Left ventricle myocardium inferior (tissue), 1 donor: ENCODE measurements around the gene LHX5. TPM values are rescaled to one million over a fixed set of nuclear protein-coding genes. Genes with fewer than 3 reads are reported as not detected.

Experiments
- DNase-seq: peaks from one replicate; pipeline ENCODE4 v3.0.0-alpha.2; 2020
- H3K27ac ChIP-seq: fragments of 200-600 bp; replicated peaks from 2 replicates; pipeline ENCODE4 v1.8.0; 2021
- H3K27me3 ChIP-seq: fragments of 200-600 bp; 2 replicates; pipeline ENCODE4 v1.8.0; 2021; ENCODE audit warnings: low read depth
- H3K36me3 ChIP-seq: fragments of 200-600 bp; 2 replicates; pipeline ENCODE4 v1.8.0; 2021
- H3K4me1 ChIP-seq: fragments of 200-600 bp; 2 replicates; pipeline ENCODE4 v1.8.0; 2021
- H3K4me3 ChIP-seq: fragments of 200-600 bp; 2 replicates; pipeline ENCODE4 v1.8.0; 2021; ENCODE audit warnings: mild to moderate bottlenecking, moderate library complexity
- H3K9me3 ChIP-seq: fragments of 200-600 bp; replicated peaks from 2 replicates; pipeline ENCODE4 v1.8.0; 2021
- intact Hi-C: fragments of 100-400 bp; cut with micrococcal nuclease; formaldehyde crosslinking; loops from one replicate; pipeline ENCODE4 v1.11.0; 2022
- total RNA-seq: library from RNA; stranded (reverse); fragmentation: NEBNext Ultra II Directional; extraction: Animal tissue kit (Norgen Biotek cat#: 25700); gene quantifications from one replicate; pipeline ENCODE4 v1.2.1, GENCODE V29; 2021
- TF ChIP-seq, protein P1 (sequence below): fragments of 200-600 bp; IDR thresholded peaks from 2 replicates; pipeline ENCODE4 v1.8.0; 2021; ENCODE audit warnings: antibody characterized with exemption, mild to moderate bottlenecking, borderline replicate concordance
- donor health status: DM: no; HTN: yes; CAD: no; lungs with severe emphysema.

LHX5 gene
- total RNA-seq, 1 donor from 2014 or later: not detected

DNA sequence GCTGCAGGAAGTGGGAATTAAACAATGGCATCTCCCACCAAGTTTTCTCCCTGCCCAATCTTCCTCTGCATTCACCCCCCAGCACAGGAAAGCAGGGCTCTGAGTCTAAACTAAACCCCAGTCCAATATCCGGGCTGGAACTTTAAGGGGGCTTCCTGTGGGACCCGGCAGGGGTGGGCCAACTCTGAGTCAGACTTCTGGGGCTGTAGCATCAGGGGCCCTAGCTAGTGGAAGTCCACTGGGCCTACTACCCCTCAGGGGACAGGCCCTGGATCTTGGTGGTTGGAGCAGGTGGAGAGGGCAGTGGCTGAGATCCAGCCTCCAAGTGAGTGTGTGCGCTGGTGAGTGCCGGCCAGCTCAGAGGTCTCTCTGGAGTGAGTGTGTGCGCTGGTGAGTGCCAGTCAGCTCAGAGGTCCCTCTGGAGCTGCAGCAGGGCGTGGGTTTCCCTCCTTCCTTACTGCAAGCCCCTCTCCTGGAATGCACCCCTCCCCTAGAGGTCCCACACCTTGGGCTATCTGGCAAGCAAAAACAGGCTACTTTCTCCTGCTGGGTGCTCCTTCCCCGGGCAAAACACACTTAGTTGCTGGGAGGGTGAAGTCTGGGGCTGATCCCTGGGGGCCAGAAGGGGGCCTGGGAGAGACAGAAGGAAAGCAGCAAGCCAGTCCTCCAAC lies 5.6 kb upstream of the LHX5 start:
- H3K27ac ChIP-seq: no peak overlapping the region
- no peak overlapping the region for H3K4me3 ChIP-seq
- H3K27me3 ChIP-seq: peaks cover 98% of the 10 kb centered on the region
- H3K4me1 ChIP-seq: peaks cover 12% of the 10 kb centered on the region
- DNase-seq: no peak
- no peaks in the 10 kb centered on the region for H3K36me3 ChIP-seq
- intact Hi-C loops: no loop called here
- H3K9me3 ChIP-seq: no peaks in the 10 kb centered on the region
- TF ChIP-seq, protein P1, sequence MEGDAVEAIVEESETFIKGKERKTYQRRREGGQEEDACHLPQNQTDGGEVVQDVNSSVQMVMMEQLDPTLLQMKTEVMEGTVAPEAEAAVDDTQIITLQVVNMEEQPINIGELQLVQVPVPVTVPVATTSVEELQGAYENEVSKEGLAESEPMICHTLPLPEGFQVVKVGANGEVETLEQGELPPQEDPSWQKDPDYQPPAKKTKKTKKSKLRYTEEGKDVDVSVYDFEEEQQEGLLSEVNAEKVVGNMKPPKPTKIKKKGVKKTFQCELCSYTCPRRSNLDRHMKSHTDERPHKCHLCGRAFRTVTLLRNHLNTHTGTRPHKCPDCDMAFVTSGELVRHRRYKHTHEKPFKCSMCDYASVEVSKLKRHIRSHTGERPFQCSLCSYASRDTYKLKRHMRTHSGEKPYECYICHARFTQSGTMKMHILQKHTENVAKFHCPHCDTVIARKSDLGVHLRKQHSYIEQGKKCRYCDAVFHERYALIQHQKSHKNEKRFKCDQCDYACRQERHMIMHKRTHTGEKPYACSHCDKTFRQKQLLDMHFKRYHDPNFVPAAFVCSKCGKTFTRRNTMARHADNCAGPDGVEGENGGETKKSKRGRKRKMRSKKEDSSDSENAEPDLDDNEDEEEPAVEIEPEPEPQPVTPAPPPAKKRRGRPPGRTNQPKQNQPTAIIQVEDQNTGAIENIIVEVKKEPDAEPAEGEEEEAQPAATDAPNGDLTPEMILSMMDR: no peak

DNA sequence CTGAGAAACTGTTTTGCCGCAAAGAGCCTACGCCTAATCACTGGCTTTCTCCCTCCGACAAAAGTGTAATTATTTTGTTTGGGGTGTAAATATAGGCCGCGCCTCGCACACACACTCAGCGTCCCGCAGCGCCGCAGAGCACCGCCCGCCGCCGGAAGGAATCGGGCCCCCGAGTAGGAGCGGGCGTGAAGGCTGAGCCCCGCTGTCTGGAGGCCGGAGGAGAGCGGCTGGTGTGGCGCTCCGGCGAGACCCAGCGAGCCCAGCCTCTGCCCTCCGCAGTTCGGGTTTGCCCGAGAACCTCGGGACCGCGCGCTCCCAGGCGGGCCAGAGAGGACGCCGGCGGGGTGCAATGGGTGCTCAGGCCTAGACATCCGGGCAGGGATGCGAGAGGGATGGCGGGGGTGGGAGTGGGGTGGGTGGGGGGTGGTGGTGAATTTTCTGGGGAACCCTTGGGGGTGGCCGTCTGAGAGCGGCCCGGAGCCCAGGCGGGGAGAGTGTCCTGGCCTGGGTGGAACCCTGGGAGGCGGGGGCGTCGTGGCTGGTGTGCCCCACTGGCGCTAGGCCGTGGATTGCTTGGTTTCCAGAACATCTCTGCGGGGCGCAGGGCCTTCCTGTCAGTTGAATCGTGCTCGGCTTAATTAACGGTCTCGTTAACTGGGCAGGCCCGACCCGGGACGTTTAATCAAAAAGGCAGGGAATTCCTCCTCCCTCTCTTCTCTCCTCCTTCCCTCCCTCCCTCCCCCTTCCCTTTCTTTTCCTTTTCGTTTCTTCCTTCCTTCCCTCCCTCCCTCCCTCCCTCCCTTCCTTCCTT lies 4.7 kb upstream of the LHX5 start:
- no peak overlapping the region for H3K27ac ChIP-seq
- peaks cover 98% of the 10 kb centered on the region for H3K27me3 ChIP-seq
- H3K4me1 ChIP-seq: peaks cover 12% of the 10 kb centered on the region
- TF ChIP-seq, protein P1: no peak
- DNase-seq: no peak
- H3K9me3 ChIP-seq: no peaks in the 10 kb centered on the region
- intact Hi-C loops: no loop called here
- no peaks in the 10 kb centered on the region for H3K36me3 ChIP-seq
- H3K4me3 ChIP-seq: peak overlapping the region; percentile 42

DNA sequence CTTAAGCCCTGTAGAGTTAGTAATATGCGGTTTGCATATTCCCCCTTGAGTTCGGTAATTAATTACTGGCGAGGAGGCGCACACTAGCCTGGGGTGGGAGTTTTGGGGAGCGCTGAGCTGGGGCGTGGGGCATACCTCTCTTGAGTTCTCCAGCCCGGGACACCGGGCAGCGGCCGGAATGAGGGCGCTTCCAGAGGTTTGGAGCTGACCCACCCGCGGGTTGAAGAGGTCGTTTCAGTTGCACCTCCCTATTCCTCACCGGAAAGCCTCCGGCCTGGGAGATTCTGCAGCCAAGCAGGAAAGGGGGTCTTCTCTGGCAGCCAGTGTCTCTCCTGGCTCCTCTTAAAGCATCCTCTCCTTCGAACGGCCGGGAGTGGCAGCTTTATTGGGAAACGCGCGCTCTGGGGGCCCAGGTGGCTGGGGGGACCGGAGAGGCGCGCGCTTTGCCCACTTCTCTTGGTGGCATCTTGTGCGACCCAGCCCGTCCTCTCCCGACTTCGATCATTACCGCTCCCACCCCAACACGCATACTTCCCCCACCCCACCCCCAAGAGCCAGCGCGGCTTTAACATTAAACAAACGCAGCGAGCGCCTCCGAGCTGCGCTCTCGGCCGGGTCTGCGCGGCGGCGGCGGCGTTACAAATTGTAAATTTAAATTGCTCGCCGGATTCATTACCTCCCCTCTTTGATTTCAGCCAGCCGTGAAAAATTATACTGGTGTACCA lies 3.9 kb upstream of the LHX5 start:
- Histone ChIP-seq H3K27me3 (peaks cover 98% of the 10 kb centered on the region), H3K4me1 (peaks cover 12% of the 10 kb centered on the region), H3K9me3 (no peaks in the 10 kb centered on the region), H3K27ac (no peak overlapping the region), H3K36me3 (no peaks in the 10 kb centered on the region), H3K4me3 (peak overlapping the region; percentile 42)
- DNase-seq: no peak
- TF ChIP-seq, protein P1: no peak
- intact Hi-C loops: no loop called here

DNA sequence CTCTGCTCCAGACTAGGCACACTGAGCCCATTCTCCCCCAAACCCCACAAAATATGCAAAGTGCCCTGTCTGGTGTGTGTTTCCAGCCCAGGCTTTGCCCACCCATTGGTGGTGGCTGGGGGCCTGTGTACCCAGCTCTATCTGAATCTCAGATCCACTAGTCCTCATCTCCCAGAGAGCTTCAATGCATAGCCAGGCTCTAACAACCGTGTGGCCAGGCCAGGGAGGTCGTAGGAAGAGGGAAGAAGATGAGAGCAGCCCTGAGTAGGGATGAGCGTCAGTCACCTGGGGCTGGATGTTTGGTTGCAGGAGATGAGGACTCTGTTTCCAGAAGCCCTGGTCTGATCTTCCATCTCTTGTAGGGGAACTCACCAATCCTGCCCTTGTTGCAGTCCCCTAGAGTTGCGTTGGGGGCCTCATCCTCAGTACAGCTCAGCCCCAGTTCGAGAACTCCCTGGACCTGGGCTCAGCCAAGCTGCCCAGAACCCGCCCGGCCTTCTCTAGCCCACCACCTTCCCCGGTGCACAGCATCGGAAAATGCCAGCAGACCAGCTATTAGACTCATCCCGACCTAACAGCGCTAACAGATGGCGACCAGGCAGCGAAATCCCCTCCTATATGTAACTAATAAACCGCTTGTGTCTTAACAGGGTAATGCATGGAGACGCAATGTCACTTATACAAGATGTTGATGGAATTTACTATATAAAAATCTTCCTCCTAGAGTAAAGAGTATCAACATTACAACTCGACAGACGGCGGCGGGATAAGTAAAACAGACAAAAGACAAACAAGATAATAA lies 3.2 kb upstream of the LHX5 start:
- no peaks in the 10 kb centered on the region for H3K36me3 ChIP-seq
- no peak overlapping the region for H3K27ac ChIP-seq
- TF ChIP-seq, protein P1: no peak
- H3K4me3 ChIP-seq: no peak overlapping the region
- no peaks in the 10 kb centered on the region for H3K9me3 ChIP-seq
- intact Hi-C loops: no loop called here
- peaks cover 98% of the 10 kb centered on the region for H3K27me3 ChIP-seq
- H3K4me1 ChIP-seq: peaks cover 11% of the 10 kb centered on the region
- no peak for DNase-seq

DNA sequence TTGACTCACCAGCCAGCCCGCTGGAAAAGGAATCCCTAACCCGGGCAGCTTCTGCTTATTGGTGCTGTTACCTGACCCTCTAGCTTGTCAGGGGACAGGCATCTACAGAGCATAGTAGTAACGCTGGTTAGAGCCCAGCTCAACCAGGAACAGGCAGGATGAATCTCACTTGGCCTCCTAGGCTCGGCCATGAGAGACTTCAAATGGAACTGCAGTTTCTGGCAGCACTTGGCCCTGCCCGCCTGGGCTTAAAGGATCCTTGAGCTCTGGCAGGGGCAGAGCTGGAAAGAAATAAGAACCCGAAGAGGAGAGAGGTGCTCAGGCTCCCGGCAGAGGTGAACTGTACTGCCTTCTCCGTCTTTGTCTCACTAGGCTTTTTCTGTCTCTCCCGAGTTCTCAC lies 2.3 kb upstream of the LHX5 start:
- Histone ChIP-seq H3K9me3 (no peaks in the 10 kb centered on the region), H3K36me3 (no peaks in the 10 kb centered on the region), H3K27ac (no peak overlapping the region), H3K4me1 (peaks cover 8% of the 10 kb centered on the region), H3K4me3 (no peak overlapping the region), H3K27me3 (peaks cover 98% of the 10 kb centered on the region)
- intact Hi-C loops: no loop called here
- no peak for DNase-seq
- TF ChIP-seq, protein P1: no peak
